Stimulated activated CD4-positive, alpha-beta T cell treated with anti-CD3 and anti-CD28 coated beads, Interleukin-1b, Interleukin-23, amount 100 ng/mL, for 24 hours (primary cell): ENCODE measurements around the gene CNDP2.
"Not testable (repeated sequence)": the region's sequence is repeated elsewhere in the genome, so short reads cannot be mapped to it uniquely, and the experiment has no call there.

Experiments used
- DNase-seq, 4 experiments: peaks; one replicate each; pipeline ENCODE4 v3.0.0-alpha.2; 2020; ENCODE audit warnings: low read depth in 4 of 4, low spot score in 1 of 4

CNDP2 gene

DNA sequence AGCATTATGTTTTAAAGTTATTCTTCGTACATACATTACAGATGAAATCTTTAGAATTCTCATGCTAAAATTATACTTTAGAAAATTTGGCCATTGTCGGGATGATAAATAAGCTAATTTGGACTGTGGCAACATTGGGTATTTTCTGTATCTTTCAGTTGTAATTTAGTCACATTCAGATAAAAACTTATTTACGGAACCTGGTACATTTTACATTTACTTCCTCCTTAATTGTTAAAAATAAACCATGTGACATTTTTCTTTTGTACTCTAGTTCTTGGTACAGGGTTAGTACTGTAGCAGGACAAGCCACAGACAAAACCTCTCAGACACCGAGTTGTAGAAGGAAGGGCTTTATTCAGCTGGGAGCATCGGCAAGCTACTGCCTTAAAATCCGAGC is 4.2 kb downstream of the CNDP2 start:
- DNase-seq: no peak

DNA sequence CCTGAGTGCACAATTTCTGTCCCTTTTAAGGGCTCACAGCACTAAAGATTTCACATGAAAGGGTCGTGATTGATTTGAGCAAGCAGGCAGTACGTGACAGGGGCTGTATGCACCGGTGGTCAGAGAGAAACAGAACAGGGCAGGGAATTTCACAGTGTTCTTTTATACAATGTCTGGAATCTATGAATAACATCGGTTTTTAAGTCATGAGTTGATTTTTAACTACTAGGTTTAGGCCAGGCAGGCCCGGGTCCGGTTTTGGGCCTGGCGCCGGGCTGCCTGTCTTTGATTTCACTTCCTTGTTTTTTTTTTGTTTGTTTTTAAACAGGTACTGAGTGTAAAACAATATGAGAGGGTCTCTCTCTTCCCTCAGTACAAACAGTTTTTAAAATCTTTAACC is 4.6 kb downstream of the CNDP2 start:
- not testable (repeated sequence) for DNase-seq

DNA sequence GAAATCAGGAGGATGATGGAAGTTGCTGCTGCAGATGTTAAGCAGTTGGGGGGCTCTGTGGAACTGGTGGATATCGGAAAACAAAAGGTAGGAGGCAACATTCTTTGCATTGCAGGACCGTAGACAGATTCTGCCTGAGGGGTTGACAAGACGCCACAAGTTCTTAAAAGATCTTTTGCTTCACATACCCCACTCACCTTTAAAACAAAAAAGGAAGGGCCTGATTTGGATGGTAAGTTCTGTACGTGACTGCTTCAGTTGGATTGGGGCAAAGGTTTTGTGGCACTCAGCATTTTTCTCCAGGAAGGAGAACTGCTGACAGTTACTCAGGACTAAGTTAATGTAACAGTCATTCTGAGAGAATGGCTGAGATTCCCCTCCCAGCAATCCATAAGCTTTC is 5.2 kb downstream of the CNDP2 start:
- no peak for DNase-seq

DNA sequence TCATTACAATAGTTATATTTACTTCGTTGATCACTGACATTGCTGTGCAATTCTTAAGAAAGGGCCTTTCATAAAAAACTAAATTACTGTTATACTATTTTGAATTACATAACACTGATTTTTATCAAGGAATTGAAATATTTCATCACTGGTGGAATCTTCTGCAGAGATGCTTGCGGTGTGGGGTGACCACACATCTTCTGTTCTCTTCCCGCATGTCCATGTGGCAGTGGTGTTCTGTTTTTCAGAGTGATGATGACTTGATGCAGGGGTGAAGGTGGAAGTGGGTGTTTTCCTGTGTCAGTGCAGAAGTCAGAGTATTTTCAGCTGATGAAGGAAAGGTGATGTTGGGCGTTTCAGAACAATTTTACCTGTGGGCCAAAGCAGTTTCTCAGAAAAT is 7.0 kb downstream of the CNDP2 start:
- no peak for DNase-seq

DNA sequence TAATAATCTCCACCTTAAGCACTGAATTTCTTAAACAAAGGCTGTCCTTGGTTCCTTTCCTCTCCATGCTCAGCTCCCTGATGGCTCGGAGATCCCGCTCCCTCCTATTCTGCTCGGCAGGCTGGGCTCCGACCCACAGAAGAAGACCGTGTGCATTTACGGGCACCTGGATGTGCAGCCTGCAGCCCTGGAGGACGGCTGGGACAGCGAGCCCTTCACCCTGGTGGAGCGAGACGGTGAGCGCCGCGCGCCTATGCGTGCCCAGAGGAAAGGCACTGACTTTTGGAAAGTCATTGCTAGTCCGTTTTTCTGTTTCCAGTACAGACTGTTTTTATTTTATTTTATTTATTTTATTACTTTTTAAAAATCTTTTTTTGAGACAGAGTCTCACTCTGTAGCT is 9.6 kb downstream of the CNDP2 start:
- DNase-seq: no peak

DNA sequence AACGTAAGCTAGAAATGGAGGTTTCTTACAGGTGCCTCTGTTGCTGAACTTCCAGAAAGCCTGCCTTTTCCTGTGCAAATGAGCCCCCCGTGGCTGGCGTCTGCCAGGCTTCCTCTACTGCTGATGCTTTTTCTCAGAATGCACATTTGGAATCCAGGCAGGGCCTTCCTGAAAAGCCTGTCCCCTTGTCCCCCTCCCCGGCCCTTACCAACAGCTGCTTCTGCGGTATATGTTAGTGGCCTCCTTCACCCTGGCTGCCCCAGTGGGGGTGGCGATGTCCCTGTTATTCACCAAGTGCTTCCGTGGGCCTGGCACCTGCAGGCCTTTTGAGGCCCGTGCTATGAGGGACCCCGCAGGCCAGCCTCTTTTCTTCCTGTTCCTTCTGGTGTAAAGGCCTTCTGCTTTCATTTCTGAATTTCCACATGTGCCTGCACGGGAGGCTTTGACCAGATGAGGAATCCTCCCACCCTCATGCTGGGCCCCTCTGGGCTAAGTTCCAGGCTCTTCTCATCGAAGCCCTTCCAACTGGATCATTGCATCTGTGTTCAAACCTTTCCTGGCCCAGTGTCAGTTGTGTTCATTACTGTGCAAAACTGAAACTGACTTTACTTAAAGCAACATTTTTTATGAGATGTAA is 10.4 kb downstream of the CNDP2 start:
- DNase-seq: no peak

DNA sequence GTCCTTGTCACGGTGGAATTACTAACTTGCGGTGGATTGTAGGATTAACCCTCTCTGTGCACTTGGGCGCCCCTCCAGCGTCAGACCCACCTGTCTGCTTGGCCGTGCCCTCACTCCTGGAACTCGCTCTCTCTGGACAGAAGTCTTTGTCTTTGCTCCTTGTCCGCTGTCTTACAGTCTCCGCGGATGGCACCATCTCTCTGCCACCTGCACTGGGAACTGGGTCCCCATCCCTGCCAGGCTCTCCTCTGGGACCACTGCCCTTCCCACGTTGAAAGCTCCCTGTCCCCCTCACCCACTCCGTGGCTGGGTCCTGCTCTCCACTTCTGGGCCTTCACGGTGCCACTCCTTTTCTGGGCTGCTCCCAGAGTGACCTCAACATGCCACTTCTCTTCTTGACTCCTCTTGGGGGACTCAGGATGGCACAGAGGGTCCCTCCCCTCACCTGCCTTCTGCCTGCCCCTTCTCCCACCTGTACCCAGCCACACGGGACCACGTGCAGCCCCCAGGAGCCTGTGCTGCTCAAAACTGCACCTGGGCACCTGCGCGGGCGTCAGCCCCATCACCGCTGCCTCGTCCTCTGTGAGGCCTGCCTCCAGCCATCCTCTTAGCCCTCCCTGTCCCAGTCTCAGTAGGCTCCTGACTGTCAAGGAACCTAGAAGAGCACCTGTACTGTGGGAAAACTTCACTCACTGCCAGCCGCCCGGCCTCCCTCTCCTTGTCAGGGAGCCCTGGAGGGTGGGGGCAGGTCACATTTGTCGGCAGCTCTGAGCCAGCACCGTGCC is 11.1 kb downstream of the CNDP2 start:
- DNase-seq: no peak

DNA sequence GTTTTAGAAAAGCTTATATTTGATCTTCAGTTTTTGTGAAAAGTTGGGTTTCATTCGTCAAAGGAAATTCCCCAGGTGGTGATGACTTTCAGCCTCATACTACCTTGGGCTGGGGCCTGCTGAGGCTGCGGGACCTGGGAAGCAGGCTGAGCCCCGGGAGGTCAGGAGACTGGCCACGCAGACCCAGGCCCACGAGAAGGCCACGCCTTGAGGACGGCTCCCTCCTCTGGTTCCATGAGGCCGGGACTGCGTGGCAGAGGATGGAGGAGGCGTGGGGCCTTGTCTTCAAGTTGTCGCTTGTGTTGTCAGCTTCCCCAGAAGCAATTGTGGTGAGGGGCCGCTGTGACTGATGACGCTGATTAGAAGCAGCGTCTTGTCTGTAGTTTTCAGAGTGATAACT is 11.8 kb downstream of the CNDP2 start:
- no peak for DNase-seq

DNA sequence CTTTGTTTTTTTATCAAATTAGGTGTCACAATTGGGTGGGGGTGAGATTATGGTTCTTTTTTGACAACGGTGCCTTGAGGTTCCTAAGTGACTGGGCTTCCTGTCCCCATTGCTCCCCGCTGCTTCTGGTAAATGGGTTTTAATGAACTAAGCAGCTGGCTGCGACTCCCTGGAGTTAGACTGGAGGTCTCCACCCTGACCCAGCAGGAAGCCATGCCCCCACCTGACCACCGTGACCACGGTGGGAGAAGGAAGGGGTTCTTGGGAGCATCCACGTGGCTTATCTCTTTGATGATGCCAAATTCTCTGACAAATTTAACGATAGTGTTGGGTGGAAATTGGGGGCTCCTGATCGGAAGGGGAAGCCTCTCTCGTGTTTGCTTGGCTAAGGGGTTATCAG is 12.2 kb downstream of the CNDP2 start:
- DNase-seq: no peak

DNA sequence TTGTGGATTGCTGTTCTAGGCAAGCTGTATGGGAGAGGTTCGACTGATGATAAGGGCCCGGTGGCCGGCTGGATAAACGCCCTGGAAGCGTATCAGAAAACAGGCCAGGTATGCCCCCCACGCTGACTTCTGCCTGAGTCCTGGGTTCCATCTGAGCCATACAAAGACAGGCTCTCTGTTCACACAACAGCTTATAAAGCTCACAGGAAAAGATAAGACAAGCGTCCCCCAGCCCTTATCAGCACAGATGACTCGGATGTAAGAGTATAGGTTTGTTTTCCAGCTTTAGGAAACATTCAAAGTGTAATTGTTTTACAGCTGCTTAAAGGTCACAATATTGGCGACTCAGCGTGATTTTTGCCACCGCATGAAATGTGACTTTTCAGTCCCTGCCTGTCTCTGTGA is 12.7 kb downstream of the CNDP2 start:
- no peak for DNase-seq

DNA sequence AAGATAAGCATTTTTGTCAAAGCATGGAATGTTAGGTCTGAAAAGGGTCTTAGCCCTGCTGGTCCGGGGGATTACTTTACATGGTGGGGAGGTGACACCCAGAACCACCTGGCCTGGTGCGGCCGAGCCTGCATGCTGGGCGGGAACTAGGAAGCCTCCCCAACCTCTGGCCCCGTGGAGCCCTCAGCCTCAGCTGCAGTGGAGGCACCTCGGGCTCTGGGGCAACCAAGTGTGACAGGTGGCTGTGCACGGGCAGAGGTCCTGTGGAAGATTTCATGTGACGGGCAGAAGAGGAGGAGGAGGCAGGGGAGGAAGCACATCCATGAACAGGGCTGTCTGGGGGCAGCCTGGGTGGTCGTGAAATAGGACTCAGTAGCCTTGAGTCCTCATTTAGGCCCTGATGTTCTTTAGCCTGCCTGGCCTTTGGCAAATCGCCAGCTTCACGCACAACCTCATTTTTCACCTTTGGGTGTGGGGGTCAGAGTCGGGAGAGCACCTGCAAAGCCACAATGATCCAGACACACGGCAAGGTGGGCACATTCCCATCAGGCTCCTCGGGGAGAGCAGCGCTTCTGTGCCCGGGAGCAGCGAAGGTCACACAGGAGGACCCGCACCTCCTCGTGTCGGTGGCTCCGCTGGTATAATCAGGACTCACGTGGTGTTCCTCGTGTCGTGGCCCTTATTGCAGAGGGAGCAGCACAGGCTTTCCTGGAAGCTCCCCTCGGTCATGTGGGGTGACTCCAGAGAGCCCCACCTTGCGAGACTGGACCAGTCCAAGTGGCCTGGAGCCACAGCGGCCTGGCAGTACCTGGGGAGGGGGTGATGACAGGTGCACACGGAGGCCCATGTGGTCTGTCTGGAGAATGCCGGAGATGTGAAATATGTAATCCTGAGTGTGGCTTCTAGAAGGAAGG is 13.9 kb downstream of the CNDP2 start:
- DNase-seq: no peak

DNA sequence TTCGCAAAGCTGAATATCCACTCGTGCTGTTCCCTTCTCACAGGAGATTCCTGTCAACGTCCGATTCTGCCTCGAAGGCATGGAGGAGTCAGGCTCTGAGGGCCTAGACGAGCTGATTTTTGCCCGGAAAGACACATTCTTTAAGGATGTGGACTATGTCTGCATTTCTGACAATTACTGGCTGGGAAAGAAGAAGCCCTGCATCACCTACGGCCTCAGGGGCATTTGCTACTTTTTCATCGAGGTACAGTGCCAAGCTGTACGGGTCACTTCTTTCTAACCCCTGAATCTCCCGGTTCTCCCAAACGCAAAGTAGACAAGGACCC is 14.6 kb downstream of the CNDP2 start:
- no peak for DNase-seq

DNA sequence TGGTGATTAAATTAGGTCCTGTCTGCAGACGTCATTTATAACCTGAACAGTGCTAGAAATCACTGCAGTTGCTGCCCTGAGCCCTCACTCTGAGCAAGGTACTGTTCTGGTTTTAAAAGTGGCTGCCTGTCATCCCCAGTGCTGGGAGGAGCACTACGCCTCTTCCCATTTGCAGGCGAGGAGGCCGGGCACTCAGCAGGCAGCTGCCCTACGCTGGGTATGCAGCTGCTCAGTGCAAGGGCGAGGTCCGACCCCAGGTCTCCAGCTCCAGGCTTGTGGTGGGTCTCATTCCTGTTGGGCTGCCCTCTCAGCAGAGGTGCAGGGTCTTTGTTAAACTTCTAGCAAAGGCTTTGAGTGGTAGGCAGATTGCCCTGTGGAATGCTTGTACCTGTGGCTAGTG is 15.7 kb downstream of the CNDP2 start:
- no peak for DNase-seq

DNA sequence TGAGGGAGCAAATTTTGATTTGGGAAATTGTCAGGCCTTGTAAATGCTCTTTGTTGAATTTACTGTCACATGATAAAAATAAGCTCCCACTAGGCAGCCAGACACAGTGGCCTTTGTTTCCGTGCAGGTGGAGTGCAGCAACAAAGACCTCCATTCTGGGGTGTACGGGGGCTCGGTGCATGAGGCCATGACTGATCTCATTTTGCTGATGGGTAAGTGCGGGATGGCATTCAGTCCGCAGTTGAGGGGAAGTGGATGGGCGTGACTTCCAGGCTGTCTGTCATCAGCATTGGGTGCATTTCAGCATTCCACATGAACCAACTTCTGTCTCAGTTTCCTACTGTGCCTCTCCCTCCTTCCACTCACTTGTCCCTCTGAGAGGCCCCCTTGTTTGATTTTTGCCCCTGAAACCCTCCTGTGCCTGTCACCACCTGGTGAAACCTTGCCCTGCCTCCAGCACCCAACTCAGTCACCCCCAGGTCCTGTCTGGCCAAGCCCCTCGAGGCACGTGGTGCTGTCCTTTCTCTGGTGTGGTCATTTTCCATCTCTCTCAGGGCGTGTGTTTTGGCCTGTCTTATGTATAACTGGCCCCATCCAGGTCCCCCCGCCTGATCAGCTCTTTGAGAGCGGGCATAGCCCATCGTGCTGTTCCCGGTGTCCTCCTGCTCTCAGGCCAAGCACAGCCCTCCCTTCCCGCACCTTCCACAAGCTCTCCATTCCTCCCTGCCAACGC is 16.3 kb downstream of the CNDP2 start:
- DNase-seq: no peak

DNA sequence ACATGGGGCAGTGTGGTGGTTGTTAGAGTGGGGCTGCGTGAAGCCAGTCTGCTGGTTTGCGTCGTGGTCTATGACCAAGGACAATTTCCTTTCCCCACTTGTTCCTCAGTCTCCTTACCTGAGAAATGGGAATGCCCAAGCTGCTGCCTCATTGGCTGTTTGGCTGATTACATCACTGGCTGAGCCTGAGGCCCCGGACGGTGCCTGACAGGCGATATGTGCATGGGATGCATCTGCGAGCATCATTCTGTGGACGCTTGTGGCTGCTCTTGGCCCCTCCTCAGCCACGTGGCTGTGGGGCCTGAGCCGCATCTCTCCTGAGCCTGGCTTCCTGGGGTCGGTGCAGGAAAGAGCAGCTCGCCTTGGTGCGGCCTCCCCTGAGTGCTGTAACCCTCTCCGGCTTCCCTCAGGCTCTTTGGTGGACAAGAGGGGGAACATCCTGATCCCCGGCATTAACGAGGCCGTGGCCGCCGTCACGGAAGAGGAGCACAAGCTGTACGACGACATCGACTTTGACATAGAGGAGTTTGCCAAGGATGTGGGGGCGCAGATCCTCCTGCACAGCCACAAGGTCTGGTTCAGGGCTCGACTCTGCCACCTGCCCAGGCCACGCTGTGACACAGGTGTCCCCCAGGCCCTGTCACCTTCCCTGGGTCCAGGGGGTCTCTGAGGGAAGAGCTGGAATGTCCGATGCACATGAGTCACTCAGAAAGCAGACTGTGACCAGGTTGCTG is 17.2 kb downstream of the CNDP2 start:
- DNase-seq: no peak

DNA sequence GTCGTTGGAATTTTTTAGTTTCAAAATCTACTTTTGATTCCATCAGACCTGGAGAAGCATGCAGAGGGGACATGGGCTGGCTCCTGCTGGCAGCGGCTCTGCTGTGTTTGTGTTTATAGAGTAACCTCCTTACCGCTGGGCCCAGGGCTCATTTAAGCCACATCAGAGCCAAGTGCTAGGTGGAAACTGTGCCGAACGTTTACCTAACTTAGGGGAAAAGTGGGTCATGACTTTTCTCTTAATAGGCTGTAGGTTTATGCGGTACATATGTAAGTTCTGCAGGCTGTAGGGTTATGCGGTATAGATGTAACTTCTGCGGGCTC is 17.7 kb downstream of the CNDP2 start:
- DNase-seq: no peak

DNA sequence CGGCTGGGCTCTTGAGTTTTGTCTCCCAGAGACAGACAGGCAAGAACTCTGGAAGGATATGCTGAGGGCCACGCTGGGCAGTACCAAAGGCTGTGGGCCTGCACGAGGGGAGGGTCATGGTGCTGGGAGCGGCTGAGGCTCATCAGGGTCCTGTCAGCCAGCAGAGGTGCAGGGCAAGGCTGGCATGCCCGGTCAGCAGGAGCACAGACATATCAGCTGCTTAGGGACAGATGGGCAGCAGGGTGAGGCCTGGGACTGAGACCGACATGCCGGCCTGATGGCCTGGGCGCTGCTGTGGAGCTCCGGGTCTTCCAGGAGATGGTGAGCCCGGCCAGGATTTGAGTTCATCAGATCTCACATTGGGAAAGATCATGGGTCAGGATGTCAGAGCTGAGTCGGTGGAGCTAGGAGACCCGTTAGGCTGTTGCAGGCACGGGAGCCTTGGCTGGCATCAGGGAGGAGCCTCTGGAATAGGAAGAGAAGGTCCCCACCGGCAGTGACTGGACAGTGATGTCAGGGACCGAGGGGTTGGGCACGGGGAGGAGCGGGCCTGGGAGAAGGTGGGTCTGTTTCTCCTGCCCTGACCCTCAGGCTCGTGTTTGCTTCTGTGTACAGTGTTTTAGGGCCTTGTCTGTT is 18.8 kb downstream of the CNDP2 start:
- DNase-seq: no peak

DNA sequence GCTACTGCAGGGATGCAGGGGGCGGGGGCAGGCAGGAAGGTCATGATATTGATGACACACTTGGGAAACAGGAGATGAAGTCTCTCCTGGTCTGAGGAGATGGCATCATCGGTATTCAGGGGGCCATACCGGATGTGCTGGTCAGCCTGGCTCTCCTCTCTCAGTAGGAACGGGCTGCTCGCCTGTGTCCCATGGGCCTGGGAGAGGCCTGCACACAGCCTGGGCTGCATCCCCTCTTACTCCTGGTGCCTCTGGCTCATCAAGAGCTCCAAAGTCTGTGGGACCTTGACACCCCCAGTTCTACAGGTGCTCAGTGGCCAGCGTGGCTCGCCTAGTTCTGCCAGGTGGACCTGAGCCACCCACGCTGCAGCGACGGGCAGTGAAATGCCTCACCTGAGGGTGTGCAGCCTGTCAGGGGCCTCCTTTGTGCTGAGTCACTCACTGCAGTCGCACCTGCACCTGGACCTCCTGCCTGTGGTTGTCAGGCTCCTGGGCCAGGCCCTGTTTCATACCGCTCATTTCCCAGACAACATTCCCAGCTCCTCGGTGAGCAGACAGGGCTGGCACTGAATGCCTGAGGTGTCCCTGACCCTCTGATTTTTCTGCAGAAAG is 19.6 kb downstream of the CNDP2 start:
- no peak for DNase-seq

DNA sequence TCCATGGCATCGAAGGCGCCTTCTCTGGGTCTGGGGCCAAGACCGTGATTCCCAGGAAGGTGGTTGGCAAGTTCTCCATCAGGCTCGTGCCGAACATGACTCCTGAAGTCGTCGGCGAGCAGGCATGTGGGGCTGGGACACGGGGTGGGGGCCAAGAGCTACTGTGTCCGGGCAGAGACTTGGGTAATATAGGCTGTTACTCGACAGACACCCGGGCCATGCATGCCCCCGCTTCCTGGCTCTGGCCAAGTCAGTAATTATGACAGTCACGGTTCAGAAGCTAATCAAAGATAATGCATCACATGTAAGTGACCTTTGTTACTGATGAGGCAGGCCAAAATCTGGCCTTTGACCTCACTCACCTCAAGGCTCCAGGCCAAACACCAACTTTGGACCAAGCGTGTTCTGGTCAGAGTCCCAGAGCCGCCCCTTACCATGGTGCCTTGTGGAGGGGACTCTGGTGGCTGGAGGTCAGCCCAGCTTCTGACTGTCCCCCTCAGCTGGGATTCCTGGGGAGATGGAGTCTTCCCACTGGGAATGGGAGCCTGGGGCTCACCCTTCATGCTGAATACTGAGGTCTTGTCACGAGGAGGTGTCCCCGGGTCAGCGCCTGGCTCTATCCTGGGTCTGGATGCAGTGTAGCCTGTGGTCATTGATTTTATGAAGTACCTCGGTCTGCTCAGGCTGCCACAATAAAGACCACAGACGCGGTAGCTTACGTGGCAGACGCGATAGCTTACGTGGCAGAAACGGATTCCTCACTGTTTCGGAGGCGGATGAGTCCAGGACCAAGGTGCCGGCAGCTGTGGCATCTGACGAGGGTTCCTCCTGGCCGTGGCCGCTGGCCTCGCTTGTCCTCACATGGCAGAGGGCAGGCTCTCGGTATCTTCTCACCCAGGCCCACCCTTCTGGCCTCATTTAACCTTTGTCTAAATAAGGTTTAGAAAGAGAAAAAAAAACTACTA is 20.4 kb downstream of the CNDP2 start:
- no peak for DNase-seq
